Muscle of back (tissue), 13 donors: ENCODE results near the gene ANP32E. TPM values are rescaled to one million over a fixed set of nuclear protein-coding genes. Genes with fewer than 3 reads are reported as not detected.

Source experiments
- DNase-seq, 3 donors: peaks; one replicate each; pipeline versions ENCODE4 v3.0.0 to v3.0.0-alpha.2; 2013
- long read RNA-seq, 9 donors: transcript quantifications; one replicate each; lab custom pipeline, GENCODE V29; 2026
- polyA plus RNA-seq, 10 donors: library from polyadenylated mRNA; unstranded; fragments of 120-200 nt; gene quantifications; one replicate each; pipeline ENCODE4 v1.2.1, GENCODE V29; 2013; ENCODE audit not compliant: insufficient read length in 10 of 10

The ANP32E gene
- polyA plus RNA-seq, result 10 to 100 TPM; 35.6 to 54.5 (median 44.6) TPM
- long read RNA-seq, donor 1, transcript ANP32E-208 (7 exons, 3,451 nt), result major isoform, 12 of 35 reads
- long read RNA-seq, donor 1, partial matches to known transcripts, result 23 of 35 reads
- long read RNA-seq, donor 1, other reads (novel, unspliced or antisense), result 0 of 35 reads
- long read RNA-seq, donor 2, transcript ANP32E-208 (7 exons, 3,451 nt), result major isoform, 6 of 6 reads
- long read RNA-seq, donor 2, partial matches to known transcripts, result 0 of 6 reads
- long read RNA-seq, donor 2, other reads (novel, unspliced or antisense), result 0 of 6 reads
- long read RNA-seq, donor 3, result 0 reads
- long read RNA-seq, donor 4, transcript ANP32E-208 (7 exons, 3,451 nt), result major isoform, 10 of 10 reads
- long read RNA-seq, donor 4, partial matches to known transcripts, result 0 of 10 reads
- long read RNA-seq, donor 4, other reads (novel, unspliced or antisense), result 0 of 10 reads
- long read RNA-seq, donor 5, transcript ANP32E-208 (7 exons, 3,451 nt), result major isoform, 7 of 15 reads
- long read RNA-seq, donor 5, partial matches to known transcripts, result 8 of 15 reads
- long read RNA-seq, donor 5, other reads (novel, unspliced or antisense), result 0 of 15 reads
- long read RNA-seq, donor 6, transcript ANP32E-208 (7 exons, 3,451 nt), result major isoform, 12 of 17 reads
- long read RNA-seq, donor 6, partial matches to known transcripts, result 5 of 17 reads
- long read RNA-seq, donor 6, other reads (novel, unspliced or antisense), result 0 of 17 reads
- long read RNA-seq, donor 7, transcript ANP32E-208 (7 exons, 3,451 nt), result major isoform, 9 of 9 reads
- long read RNA-seq, donor 7, partial matches to known transcripts, result 0 of 9 reads
- long read RNA-seq, donor 7, other reads (novel, unspliced or antisense), result 0 of 9 reads
- long read RNA-seq, donor 8, partial matches to known transcripts, result 10 of 13 reads
- long read RNA-seq, donor 8, other reads (novel, unspliced or antisense), result 0 of 13 reads
- long read RNA-seq, donor 9, result 0 reads

DNA sequence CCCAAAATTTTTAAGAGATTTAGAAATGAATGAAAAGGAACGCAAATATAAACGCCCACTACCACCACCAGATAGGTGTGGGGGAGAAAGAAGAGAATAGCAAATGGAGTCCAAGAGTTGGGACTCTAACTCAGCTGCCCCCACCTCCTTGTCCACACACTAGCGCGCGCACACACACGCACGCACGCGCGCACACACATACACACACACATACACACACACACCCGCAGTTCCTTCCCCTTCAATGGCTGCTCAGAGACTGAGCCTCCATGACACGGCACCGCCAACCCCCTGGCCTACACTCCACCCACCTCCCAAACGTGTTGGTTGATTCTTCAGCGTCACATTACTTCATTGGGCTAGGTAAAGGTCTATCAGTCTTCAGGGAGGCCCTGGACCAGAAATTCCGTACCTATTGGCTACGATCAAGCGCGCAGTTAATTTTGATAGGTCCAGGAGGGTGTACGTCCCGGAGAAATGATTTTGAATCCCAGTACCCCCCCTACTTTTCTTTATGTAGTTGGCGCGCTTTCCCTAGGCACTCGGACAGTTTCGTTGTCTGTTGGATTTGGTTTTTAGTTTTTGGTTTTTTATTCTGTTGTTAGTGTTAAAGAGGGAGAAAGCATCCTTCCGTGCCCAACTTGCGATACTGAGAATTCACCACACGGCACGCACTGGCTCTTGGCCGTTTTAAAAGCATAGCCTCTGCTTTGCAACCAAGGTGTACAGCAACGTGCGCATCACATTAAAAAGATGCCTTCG, at the start of gene ANP32E:
TSS of gene ANP32E (minus strand) at position 261 of the 762 bp plus-strand sequence. CDS start 326 bp downstream, outside the sequence.
- DNase-seq, result peak; percentile 99 to 100 (median 99)

DNA sequence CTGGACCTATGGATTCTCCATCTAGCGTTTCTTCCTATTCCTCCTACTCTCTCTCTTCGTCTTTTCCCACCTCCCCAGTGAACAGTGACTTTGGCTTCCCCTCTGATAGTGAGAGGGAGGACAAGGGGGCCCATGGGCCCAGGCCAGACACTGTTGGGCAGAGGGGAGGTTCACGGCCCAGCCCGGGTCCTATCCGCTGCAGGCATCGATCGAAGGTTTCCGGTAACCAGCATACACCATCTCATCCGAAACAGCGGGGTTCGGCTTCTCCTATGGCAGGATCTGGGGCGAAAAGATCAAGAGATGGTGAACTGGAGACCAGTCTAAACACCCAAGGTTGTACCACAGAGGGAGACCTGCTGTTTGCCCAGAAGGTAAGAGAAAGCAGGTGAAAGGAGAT, 47.3 kb upstream of the ANP32E start:
- no peak for DNase-seq

DNA sequence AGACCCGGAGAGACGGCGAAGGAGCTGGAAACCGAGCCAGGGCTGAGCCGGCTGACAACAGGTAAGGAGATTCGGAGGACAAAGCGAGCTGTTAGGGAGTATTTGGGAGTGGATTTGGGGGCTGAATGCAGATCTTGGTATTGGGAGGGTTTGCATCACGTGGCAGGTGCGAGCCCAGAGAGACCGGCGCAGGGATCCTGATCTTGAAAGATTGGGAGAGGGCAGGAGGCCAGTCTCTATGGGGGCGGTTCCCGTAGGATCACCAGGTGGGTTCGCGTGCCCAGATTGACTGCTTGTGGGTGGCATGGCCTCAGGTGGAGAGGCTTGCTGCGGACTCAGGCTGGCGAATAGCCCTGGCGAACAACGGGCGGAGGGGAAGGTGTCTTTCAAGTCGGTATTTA, 46.6 kb upstream of the ANP32E start:
- no peak for DNase-seq

DNA sequence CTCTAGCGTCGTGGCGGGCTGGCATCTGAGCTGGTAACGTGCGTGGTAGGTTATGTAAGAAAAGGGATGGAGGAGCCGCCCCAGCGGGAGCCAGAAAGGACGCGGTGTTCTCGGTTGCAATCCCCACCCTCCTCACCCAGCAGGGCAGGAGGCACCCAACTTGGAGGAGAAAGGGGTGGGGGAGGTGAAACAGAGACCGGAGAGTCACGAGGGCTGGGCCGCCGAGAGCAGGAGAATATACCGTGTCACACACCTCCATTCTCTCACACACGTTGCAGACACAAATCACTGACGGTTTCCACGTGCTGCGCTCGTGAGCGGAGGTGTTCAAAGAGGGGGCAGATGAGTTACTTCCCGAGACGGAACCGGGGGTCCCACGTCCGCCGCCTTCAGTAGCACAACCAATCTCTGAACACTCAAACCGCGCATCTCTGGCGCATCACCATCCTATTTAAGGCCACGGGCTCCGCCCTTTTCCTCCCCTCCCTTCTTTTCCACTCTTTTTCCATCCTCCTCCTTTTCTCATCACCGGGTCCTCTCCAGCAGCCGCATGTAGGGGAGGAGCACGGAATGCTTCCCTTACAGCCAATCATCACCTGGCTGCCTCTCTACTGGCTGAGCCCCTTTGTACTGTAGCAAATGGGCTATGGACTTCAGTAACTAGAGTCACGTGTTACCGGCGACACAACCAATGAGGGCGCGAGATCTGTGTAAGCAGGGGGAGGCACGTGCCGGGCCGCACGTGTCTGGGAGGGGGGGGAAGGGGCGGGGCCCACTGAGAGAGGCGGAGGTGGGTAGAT, 46.0 kb upstream of the ANP32E start, which contains the start of gene CIART:
TSS of gene CIART (plus strand) at position 797 of the 800 bp plus-strand sequence. CDS start 714 bp downstream, outside the sequence.
- peak; percentile 95 to 98 (median 97) for DNase-seq

DNA sequence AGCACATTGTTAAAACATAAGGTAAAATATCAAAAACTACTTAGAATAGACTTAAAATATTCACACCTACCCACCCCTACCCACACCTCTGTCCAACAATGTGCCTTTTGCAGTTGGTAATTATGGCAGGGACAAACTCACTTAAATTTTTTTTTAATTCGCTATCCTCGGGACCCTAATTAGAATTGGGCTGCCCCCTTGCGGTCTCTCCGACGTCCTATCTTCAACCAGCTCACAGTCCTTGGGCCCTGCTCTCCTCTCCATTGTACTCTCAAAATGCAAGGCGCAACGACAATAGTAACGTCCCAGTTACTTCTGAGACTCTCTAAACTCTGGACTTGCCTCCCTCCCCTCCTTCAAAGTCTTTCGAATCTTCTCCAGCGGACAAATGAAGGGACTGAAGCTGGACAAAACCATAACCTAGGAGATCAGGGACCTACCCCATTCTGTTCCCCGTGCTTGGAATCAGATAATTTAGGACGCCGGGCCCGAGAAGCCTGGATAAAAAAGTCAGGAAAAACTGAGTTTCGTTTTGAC, 45.4 kb upstream of the ANP32E start:
- peak; percentile 63 to 85 (median 75) for DNase-seq

DNA sequence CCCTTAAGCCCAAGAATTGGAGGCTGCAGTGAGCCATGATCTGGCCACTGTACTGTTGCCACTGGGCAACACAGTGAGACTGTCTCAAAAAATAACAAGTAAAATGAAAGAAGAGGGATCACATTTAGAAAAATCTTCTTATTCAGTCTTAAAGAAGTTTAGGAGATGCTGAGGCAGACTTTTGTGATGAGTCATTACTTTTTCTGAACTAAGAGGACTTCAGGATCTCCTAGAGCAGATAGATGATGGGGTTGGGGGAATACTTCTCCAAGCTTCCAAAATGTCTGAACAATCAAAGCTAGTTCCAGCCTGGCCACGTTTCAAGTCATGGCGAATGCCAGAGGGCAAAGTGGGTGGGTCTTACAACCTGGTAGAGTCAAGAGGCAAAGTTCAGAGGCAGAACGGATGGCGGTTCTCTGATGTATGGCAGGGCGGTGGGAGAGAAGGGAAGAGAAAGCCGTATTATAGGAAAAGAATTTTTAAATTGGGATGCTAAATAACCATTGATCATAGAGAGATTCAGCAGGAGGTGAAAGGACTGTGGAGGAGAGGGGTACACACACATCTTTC, 44.3 kb upstream of the ANP32E start:
- no peak for DNase-seq

DNA sequence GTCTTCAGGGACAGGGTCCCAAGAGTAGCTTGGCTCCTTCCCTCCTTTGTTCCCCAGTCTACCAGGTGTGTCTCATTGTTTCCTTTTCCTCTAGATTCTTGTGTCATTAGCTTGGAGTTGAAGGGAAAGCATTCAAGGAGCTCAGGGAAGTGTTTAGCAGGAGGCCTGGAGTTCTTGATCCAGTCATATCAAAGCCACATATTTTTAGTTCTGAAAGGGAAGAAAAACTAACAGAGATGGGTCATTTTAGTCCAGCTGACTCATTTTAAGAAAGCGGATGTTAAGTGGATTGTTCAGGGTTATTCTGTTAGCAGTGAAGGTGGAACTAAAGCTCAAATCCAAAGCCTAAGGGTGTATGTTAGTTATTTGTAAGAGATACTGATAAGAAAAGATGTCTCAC, 37.4 kb upstream of the ANP32E start:
- DNase-seq, result no peak

DNA sequence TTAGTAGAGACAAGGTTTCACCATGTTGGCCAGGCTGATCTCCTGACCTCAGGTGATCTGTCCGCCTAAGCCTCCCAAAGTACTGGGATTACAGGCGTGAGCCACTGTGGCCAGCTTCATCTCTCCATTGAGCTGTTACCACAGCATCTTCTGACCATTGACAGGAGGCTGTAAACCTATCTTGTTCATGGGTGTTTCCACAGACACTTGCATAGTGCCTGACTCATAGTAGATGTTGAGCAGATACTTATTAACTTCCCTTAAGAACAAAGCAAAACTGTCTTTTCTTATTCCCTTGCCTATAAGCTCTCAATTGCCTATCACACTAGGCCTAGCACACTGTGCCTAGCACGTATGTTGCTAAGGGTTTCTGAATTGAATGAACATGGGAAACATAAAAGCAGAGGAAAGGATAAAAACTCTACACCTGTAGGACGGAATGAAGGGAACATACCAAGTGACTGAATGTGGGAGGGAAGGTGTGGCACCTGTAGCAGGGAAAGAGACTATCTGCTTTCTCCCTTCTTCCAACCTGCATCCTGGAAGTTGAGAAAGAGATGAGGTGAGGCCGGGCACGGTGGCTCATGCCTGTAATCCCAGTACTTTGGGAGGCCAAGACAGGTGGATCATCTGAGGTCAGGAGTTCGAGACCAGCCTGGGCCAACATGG, 35.5 kb upstream of the ANP32E start:
- no peak for DNase-seq

DNA sequence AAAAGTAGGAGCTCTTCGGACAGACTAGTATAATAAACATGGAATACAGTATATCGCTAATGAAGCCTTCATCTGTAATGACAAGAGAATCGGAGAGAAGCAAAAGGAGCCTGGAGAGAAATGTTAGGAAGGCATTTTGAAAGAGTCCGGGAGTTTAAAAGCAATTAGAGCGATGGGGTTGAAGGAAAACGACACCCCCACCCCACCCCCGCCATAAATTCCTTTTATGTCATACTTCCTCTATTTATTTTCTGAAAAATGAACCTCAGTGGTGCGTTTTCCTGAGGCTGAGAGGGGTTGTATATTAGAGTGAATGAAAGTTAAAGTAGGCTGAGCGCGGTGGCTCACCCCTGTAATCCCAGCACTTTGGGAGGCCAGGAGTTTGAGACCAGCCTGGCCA, 33.5 kb upstream of the ANP32E start:
- DNase-seq, result no peak

DNA sequence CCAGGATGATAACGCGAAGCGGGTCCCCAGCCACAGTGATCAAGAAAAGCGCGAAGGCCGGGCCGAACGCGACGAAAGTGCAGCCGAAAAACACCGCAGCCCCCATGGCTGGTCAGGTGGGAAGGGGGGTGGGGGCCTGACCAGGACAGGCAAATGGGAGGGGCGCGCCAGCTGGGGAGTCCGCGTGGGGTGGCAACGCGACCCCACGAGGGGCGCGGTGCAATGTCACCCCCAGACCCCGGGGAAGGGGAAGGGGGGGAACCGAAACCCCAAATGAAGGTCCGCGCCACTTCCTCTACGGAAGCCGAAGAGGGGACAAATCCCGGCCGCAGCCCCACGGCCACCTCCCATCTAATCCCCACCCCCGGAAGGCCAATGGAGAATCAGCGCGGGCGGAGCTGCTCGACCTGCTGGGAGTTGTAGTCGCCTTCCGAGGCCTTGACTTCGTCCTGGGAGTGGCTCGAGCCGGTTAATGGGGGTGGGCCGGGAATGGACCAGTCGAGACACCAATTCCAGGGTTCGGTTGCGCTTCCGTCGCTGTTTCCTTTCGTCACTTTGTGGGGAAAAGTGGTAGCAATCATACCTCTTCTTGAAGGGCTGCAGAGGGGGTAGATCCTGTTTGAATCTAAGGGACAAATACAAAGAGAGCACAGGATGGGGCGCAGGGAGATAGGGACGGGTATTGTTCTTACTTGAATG, 32.9 kb upstream of the ANP32E start, which contains the start of gene APH1A:
TSS of gene APH1A (minus strand) at position 312 of the 699 bp plus-strand sequence. CDS start at position 106, 206 bp downstream.
- DNase-seq, result peak; percentile 97 to 99 (median 98)

DNA sequence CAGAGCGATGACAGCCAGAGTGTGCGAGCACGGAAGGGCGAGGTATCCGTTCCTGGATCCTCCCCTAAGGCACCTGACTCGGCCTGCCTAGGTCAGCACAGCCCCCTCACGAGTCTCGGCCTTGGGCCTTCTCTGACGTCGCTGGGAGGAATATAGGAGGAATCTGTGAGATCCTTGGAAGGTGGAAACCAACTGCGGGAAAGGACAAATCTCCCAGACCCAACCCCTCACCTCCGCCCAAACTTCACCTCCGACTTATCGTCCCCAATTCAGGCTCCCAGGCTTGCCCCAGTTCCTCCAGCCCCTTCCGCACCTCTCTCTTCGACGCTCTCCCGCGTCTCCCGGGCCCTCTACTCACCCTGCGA, 32.4 kb upstream of the ANP32E start:
- peak in 1 of 3 donors; percentile 62 for DNase-seq

DNA sequence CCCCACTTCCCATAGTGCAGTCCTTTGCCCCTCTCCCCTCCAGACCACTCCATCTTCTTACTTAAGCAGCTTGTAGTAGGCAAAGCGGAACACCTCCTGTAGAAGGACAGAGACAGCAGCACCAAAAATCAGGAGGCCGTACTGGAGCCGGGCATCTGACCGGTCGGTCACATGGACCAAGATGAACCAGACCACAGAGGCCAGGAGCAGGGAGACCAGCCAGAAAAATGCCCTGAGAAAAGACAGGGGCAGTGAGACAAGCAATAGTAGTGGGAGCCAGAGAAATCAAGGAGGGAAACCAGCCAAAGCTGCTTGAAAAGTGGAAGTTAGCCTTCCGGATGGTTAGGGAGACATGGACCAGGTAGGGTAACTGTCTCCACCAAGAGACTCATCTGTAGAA, 32.0 kb upstream of the ANP32E start:
- no peak for DNase-seq

DNA sequence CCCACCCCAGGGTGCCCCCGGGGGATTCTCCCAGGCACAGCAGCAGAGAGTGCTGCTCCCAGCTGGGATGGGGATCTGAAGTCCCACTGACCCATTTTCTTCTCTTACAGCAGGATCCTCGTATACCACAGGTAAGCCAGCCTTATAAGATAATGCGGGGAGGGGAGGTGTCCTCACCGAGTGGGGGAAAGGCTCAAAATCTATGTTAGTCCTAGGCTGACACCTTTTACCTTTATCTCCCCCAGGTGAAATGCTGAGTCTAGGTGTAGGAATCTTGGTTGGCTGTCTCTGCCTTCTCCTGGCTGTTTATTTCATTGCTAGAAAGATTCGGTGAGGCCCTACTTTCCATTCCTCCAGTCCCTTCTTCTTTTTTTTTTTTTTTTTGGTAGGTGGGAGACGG, 27.6 kb upstream of the ANP32E start:
- DNase-seq, result no peak

DNA sequence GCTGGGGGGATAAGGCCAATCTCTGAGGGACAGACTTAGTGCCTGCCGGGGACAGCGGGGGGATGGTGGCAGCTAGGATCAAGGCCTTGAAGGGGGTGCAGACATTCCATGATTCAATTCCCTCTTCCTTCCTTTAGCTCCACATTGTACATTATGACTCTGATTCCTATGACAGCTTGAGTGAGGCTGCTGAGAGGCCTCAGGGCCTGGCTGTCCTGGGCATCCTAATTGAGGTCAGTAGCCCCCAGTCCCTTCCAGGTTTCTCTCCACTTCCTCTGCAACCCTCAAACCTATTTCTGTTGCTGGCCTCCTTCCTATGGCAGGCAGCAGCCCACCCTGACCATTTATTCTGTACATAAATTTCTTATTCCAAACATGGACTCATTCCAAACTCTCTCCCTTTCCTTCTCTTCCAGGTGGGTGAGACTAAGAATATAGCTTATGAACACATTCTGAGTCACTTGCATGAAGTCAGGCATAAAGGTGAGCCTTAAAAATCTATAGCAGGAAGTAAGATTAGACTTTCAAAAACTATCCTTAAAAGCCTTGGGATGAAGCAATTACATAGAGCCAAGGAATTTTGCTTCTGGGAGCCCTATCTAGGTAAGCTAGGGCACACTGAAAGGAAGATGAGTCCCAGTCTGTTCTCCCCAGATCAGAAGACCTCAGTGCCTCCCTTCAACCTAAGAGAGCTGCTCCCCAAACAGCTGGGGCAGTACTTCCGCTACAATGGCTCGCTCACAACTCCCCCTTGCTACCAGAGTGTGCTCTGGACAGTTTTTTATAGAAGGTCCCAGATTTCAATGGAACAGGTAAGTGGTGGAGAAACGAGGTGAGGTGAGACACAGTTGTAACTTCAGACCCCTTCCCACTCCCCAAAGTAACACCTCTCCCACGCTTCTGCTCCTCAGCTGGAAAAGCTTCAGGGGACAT, 26.7 kb upstream of the ANP32E start:
- DNase-seq, result no peak

DNA sequence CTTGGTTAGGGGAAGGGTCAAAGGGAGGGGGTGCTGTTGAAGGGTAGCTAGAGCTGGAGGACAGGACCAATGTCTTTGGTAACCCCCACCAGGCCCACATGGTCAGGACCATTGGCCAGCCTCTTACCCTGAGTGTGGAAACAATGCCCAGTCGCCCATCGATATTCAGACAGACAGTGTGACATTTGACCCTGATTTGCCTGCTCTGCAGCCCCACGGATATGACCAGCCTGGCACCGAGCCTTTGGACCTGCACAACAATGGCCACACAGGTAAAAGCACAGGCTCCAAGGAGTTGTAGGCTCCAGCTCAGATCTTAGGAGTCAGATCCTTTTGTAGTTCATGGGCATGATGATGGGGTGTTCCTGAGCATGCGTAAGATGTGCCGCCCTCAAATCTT, 25.5 kb upstream of the ANP32E start:
- DNase-seq, result no peak

DNA sequence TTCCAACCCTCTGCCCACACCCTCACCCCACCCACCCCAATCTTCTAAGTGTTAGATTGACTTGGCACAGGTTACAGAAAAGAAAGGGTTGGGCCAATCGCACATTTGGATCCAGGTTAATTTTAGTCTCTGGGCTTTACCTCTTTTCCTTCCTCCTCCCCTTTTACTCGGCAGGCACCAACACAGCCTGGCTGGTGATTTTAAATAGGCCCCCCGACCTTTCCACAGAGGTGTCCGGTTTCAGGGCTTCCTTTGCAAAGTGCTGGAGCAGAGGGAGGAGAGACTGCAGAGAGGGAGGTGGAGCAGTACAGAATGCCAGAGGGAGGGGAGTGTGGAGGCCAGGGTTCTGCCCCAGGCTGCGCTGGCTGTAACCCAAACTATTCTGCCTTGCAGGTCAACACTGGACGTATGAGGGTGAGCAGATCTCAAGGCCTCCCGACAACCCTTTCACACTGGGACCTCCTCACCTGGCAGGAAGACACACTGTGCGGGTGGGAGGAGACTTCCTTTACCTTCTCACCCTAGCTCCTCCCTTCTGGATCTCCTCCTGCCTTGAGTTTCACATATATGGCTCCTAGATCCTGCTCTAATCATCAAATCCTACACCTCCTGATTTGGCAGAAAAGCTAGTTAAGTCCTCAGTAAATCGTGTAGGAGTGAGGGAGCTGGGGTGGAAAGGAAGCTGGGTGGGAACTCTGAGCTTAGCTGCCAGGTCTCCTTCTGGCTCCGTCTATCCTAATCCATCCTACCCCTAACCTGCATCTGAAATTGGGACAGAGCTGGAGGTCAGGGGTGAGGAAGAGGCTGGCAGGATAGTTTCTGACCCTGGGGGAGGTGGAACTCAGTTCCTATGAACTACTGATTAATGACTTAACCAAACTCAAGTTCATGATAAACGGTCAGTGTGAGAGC, 24.1 kb upstream of the ANP32E start:
- DNase-seq, result peak in 2 of 3 donors; percentile 34 to 65
